ENCODE results near the gene TNS1.

The TNS1 gene

GRCh38 chr2:217997510-217997909 is 5.3 kb downstream of the TNS1 start:
- H2AFZ ChIP-seq (ENCODE audit: low read depth) = no peak overlapping the region
- TF ChIP-seq, protein P1, sequence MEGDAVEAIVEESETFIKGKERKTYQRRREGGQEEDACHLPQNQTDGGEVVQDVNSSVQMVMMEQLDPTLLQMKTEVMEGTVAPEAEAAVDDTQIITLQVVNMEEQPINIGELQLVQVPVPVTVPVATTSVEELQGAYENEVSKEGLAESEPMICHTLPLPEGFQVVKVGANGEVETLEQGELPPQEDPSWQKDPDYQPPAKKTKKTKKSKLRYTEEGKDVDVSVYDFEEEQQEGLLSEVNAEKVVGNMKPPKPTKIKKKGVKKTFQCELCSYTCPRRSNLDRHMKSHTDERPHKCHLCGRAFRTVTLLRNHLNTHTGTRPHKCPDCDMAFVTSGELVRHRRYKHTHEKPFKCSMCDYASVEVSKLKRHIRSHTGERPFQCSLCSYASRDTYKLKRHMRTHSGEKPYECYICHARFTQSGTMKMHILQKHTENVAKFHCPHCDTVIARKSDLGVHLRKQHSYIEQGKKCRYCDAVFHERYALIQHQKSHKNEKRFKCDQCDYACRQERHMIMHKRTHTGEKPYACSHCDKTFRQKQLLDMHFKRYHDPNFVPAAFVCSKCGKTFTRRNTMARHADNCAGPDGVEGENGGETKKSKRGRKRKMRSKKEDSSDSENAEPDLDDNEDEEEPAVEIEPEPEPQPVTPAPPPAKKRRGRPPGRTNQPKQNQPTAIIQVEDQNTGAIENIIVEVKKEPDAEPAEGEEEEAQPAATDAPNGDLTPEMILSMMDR (conservative IDR thresholded peaks at IDR 0.05; ENCODE audit: low read depth, low read length) = no peak
- H3K79me2 ChIP-seq (ENCODE audit: insufficient read depth, low read depth) = no peaks in the 10 kb centered on the region
- H3K4me1 ChIP-seq (ENCODE audit: low read depth, poor library complexity, severe bottlenecking) = no peaks in the 10 kb centered on the region
- no peak overlapping the region for H3K9ac ChIP-seq
- H3K4me3 ChIP-seq (IDR thresholded peaks at IDR 0.05; ENCODE audit: insufficient read depth, low read depth, low read length) = no peak overlapping the region
- H4K20me1 ChIP-seq (ENCODE audit: insufficient read depth) = no peaks in the 10 kb centered on the region
- no peaks in the 10 kb centered on the region for H3K36me3 ChIP-seq (ENCODE audit: insufficient read depth)
- no peak overlapping the region for H3K4me2 ChIP-seq
- no peaks in the 10 kb centered on the region for H3K27me3 ChIP-seq (ENCODE audit: insufficient read depth, low read depth)
- H3K27ac ChIP-seq = no peak overlapping the region

- no peak overlapping the region for H3K27ac ChIP-seq
- no peaks in the 10 kb centered on the region for H3K4me1 ChIP-seq (ENCODE audit: low read depth, poor library complexity, severe bottlenecking)
Measured at GRCh38 chr2:217996361-217996760, 6.4 kb downstream of the TNS1 start.

DNA sequence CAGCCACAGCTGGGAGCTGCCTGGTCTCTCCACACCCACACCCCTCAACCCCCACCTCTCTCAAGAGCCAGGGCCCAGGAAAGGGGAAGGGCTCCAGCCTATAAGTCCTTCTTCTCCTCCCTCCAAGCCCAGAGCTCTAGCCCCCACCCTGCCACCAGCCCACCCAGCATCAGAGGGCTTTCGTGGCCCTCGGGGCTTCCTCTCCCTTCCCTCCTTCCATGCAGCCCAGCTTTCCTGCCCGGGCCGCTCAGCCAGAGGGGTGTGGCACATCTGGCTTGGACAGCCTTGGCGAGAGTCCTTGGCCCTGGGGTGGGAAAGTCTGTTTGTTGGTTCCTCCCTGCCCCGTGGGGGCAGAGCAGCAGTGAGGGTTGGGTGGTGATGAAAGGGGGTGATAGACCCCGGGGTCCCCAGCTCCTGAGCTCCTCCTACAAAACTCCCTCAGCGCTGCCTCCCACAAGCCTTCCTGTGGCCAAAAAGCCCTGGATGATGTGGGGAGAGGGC is 7.0 kb downstream of the TNS1 start:
- H3K79me2 ChIP-seq (ENCODE audit: insufficient read depth, low read depth) = no peaks in the 10 kb centered on the region
- no peaks in the 10 kb centered on the region for H3K4me1 ChIP-seq (ENCODE audit: low read depth, poor library complexity, severe bottlenecking)
- no peak overlapping the region for H3K4me3 ChIP-seq (IDR thresholded peaks at IDR 0.05; ENCODE audit: insufficient read depth, low read depth, low read length)
- no peaks in the 10 kb centered on the region for H3K27me3 ChIP-seq (ENCODE audit: insufficient read depth, low read depth)
- H3K36me3 ChIP-seq (ENCODE audit: insufficient read depth) = no peaks in the 10 kb centered on the region
- H3K4me2 ChIP-seq = no peak overlapping the region
- no peak overlapping the region for H3K9ac ChIP-seq
- no peak overlapping the region for H2AFZ ChIP-seq (ENCODE audit: low read depth)
- TF ChIP-seq, protein P1 (conservative IDR thresholded peaks at IDR 0.05; ENCODE audit: low read depth, low read length) = no peak
- no peak overlapping the region for H3K27ac ChIP-seq
- H4K20me1 ChIP-seq (ENCODE audit: insufficient read depth) = no peaks in the 10 kb centered on the region

More at GRCh38 chr2:217996361-217996760, 6.4 kb downstream of the TNS1 start:
- Histone ChIP-seq H3K36me3 (ENCODE audit: insufficient read depth) (no peaks in the 10 kb centered on the region), H3K79me2 (ENCODE audit: insufficient read depth, low read depth) (no peaks in the 10 kb centered on the region), H2AFZ (ENCODE audit: low read depth) (no peak overlapping the region), H3K4me2 (no peak overlapping the region), H3K4me3 (IDR thresholded peaks at IDR 0.05; ENCODE audit: insufficient read depth, low read depth, low read length) (no peak overlapping the region), H3K9ac (no peak overlapping the region), H4K20me1 (ENCODE audit: insufficient read depth) (no peaks in the 10 kb centered on the region), H3K27me3 (ENCODE audit: insufficient read depth, low read depth) (no peaks in the 10 kb centered on the region)
- TF ChIP-seq, protein P1 (conservative IDR thresholded peaks at IDR 0.05; ENCODE audit: low read depth, low read length) = no peak

DNA sequence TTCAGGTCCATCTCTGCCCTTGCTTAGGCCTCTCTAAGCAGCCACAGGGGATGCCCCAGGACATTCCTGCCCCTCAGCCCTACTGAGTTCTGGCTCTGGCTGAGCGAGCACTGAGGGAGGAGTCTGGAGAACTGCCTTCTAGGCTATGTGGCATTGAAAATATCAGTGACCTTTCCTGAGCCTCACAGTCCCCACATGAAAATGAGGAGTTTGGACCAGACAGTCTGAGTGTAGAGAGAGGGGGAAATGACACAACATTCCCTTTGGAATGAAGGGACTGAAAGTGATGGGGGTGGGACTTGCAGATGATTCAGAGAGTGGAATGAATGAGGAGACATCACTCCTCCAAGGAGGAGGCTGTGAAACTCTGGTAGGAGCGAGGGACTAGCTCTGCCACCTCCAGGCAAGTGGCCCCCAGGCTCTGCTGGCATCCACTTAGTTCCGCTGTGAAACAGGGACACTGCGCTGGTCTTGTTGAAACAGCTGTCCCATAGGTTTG is 8.0 kb downstream of the TNS1 start:
- H3K27me3 ChIP-seq (ENCODE audit: insufficient read depth, low read depth) = no peaks in the 10 kb centered on the region
- no peak overlapping the region for H2AFZ ChIP-seq (ENCODE audit: low read depth)
- H3K4me3 ChIP-seq (IDR thresholded peaks at IDR 0.05; ENCODE audit: insufficient read depth, low read depth, low read length) = no peak overlapping the region
- no peaks in the 10 kb centered on the region for H4K20me1 ChIP-seq (ENCODE audit: insufficient read depth)
- H3K27ac ChIP-seq = no peak overlapping the region
- H3K36me3 ChIP-seq (ENCODE audit: insufficient read depth) = no peaks in the 10 kb centered on the region
- H3K9ac ChIP-seq = no peak overlapping the region
- H3K4me2 ChIP-seq = no peak overlapping the region
- no peaks in the 10 kb centered on the region for H3K4me1 ChIP-seq (ENCODE audit: low read depth, poor library complexity, severe bottlenecking)
- TF ChIP-seq, protein P1 (conservative IDR thresholded peaks at IDR 0.05; ENCODE audit: low read depth, low read length) = no peak
- no peaks in the 10 kb centered on the region for H3K79me2 ChIP-seq (ENCODE audit: insufficient read depth, low read depth)

Measured in KMS-11 (cell line).